Measurements from ENCODE around the gene PAPPA2.

PAPPA2 gene

GRCh38 chr1:176854758-176855745 is 392.1 kb downstream of the PAPPA2 start:
- DNase-seq (ENCODE audit: low read depth in 2 of 2): no peak

- DNase-seq (ENCODE audit: low read depth in 2 of 2): no peak
Observed at GRCh38 chr1:176857632-176858031, 394.7 kb downstream of the PAPPA2 start.

GRCh38 chr1:176858433-176858916 is 395.5 kb downstream of the PAPPA2 start:
- no peak for DNase-seq (ENCODE audit: low read depth in 2 of 2)

GRCh38 chr1:176863613-176864012 is 400.6 kb downstream of the PAPPA2 start:
- no peak for DNase-seq (ENCODE audit: low read depth in 2 of 2)

- no peak for DNase-seq (ENCODE audit: low read depth in 2 of 2)
Observed at GRCh38 chr1:176864211-176864610, 401.2 kb downstream of the PAPPA2 start.

- DNase-seq (ENCODE audit: low read depth in 2 of 2): no peak
Observed at GRCh38 chr1:176866011-176866714, 403.2 kb downstream of the PAPPA2 start.

- DNase-seq (ENCODE audit: low read depth in 2 of 2): no peak
Observed at GRCh38 chr1:176869577-176869976, 406.6 kb downstream of the PAPPA2 start.

- DNase-seq (ENCODE audit: low read depth in 2 of 2): no peak
Observed at GRCh38 chr1:176876966-176877515, 414.1 kb downstream of the PAPPA2 start.

GRCh38 chr1:176877557-176877956 is 414.6 kb downstream of the PAPPA2 start:
- DNase-seq (ENCODE audit: low read depth in 2 of 2): no peak

GRCh38 chr1:176878750-176879536 is 416.0 kb downstream of the PAPPA2 start:
- no peak for DNase-seq (ENCODE audit: low read depth in 2 of 2)

- DNase-seq (ENCODE audit: low read depth in 2 of 2): no peak
Observed at GRCh38 chr1:176879784-176880620, 417.0 kb downstream of the PAPPA2 start.

GRCh38 chr1:176880955-176881595 is 418.1 kb downstream of the PAPPA2 start:
- peak in 1 of 2 donors; percentile 10 for DNase-seq (ENCODE audit: low read depth in 2 of 2)

GRCh38 chr1:176884286-176884685 is 421.3 kb downstream of the PAPPA2 start:
- no peak for DNase-seq (ENCODE audit: low read depth in 2 of 2)

GRCh38 chr1:176884911-176885310 is 421.9 kb downstream of the PAPPA2 start:
- no peak for DNase-seq (ENCODE audit: low read depth in 2 of 2)

- DNase-seq (ENCODE audit: low read depth in 2 of 2): no peak
Observed at GRCh38 chr1:176885341-176885740, 422.4 kb downstream of the PAPPA2 start.

GRCh38 chr1:176885751-176886150 is 422.8 kb downstream of the PAPPA2 start:
- no peak for DNase-seq (ENCODE audit: low read depth in 2 of 2)

GRCh38 chr1:176888471-176889032 is 425.6 kb downstream of the PAPPA2 start:
- no peak for DNase-seq (ENCODE audit: low read depth in 2 of 2)

GRCh38 chr1:176893625-176894352 is 430.8 kb downstream of the PAPPA2 start:
- DNase-seq (ENCODE audit: low read depth in 2 of 2): no peak

GRCh38 chr1:176894450-176894849 is 431.5 kb downstream of the PAPPA2 start:
- no peak for DNase-seq (ENCODE audit: low read depth in 2 of 2)

Measured in stimulated activated CD4-positive, alpha-beta T cell treated with anti-CD3 and anti-CD28 coated beads, Interleukin-1b, Interleukin-23, amount 100 ng/mL, for 1 hour (primary cell).